Measurements from ENCODE around the gene MAP4K4. TPM values are rescaled to one million over a fixed set of nuclear protein-coding genes. Genes with fewer than 3 reads are reported as not detected.
"Not testable (repeated sequence)": the region's sequence is repeated elsewhere in the genome, so short reads cannot be mapped to it uniquely, and the experiment has no call there.

MAP4K4 gene
- total RNA-seq, 4 donors from 2014 or later, result 25.7 to 42.3 (median 29.8) TPM

GRCh38 chr2:101930847-101931246, 233.3 kb downstream of the MAP4K4 start:
- 73 to 80% methylated on average over 4 of the region's 4 CpGs for WGBS, 2 donors

DNA sequence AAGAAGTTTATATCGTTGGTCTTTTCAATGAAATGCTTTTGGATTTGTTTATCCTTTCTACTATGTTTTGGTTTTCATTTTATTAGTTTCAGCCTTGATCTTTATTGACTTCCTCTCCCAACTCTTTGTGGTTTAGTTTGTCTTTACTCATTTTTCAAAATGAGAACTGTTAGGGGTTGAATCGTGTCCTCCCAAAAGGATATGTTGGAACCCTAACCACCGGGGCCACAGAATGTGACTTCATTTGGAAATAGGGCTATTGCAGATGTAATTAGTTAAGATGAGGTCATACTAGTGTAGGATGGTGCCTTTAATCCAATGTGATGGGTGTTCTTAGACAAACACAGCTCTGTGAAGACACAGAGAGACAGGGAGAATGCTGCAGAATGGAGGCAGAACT, 233.9 kb downstream of the MAP4K4 start:
- TF ChIP-seq POLR2A (IDR thresholded peaks at IDR 0.05), result no peak
- no peak for TF ChIP-seq CTCF (IDR thresholded peaks at IDR 0.05)
- intact Hi-C loops (cut with DNase I; ENCODE audit: low total_unique reads), result no loop called here
- 63 to 64% methylated on average over 3 of the region's 3 CpGs for whole genome bisulfite sequencing, 2 donors
- H3K4me3 ChIP-seq (ENCODE audit: low read depth, poor library complexity, severe bottlenecking), result no peak overlapping the region
- no peak for DNase-seq (ENCODE audit: low spot score in 2 of 2)

More at GRCh38 chr2:101930847-101931246, 233.3 kb downstream of the MAP4K4 start:
- intact Hi-C loops (cut with DNase I; ENCODE audit: low total_unique reads), result no loop called here
- TF ChIP-seq CTCF (IDR thresholded peaks at IDR 0.05) (no peak), POLR2A (IDR thresholded peaks at IDR 0.05) (no peak)
- H3K4me3 ChIP-seq (ENCODE audit: low read depth, poor library complexity, severe bottlenecking), result no peak overlapping the region
- DNase-seq (ENCODE audit: low spot score in 2 of 2), result no peak

- WGBS, 2 donors, result 79 to 82% methylated on average over 4 of the region's 4 CpGs
- DNase-seq (ENCODE audit: low spot score in 2 of 2); H3K4me3 ChIP-seq (ENCODE audit: low read depth, poor library complexity, severe bottlenecking); intact Hi-C loops (cut with DNase I; ENCODE audit: low total_unique reads): not testable (repeated sequence)
These were observed 238.3 kb downstream of the MAP4K4 start for GRCh38 chr2:101935764-101936163.

GRCh38 chr2:101942851-101943250, 245.3 kb downstream of the MAP4K4 start:
- no peak for DNase-seq (ENCODE audit: low spot score in 2 of 2)
- intact Hi-C loops (cut with DNase I; ENCODE audit: low total_unique reads), result no loop called here
- 57 to 77% methylated on average over 3 of the region's 3 CpGs for WGBS, 2 donors

More at GRCh38 chr2:101942851-101943250, 245.3 kb downstream of the MAP4K4 start:
- H3K4me3 ChIP-seq (ENCODE audit: low read depth, poor library complexity, severe bottlenecking), result no peak overlapping the region
- no peak for TF ChIP-seq POLR2A (IDR thresholded peaks at IDR 0.05)
- TF ChIP-seq CTCF (IDR thresholded peaks at IDR 0.05), result no peak

Other genes starting within 250 kb of the MAP4K4 start
- under 1 TPM in 2 of 4 donors, not detected in 2; 0.52 to 0.84 TPM for gene RFX8, start 222.6 kb upstream of the MAP4K4 start, total RNA-seq

All from lower leg skin (tissue), 4 donors.